ENCODE measurements around the gene FKBP10. TPM values are rescaled to one million over a fixed set of nuclear protein-coding genes. Genes with fewer than 3 reads are reported as not detected.

Gene FKBP10
- total RNA-seq, 1 experiment from 2014 or later: 112 TPM

DNA sequence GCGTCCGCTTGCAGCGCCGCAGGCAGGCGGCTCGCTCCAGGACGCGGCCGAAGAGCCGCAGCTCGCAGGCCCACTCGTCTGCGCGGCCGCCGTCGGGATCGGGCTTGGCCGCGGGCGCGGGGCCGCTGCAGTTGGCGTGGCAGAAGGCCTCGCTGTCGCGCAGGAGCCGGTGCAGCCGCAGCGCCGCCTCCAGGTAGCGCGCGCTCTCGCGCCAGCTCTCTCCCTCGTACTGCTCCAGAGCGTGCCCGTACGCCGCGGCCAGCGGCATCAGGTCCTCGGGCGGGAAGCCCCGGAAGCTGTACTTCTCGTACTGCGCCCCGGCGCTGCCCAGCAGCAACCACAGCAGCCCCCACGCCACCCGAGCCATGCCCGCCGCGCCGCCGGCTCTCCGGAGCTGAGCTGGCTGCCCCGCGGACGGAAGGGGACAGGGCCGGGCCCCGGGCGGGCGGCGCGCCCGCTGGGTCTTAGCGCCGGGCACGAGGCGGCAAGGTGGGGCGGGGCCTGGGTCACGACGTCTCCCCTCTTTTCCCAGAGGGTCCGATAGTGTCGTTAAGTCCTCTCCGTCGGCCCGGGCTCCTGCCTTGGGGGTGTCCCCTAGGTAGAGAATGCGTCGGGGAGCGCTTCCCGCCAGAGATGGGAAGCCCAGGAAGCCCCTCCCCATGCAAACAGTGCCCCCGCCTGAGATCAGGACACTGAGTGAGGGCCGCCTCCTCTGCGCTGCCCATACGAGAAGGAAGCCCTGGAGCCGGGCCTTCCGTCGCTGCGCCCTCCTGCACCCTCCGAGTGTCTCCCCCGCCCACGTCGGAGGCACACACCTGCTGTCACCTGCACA, 1.0 kb upstream of the FKBP10 start, which contains the start of gene P3H4:
P3H4 (minus strand) TSS at position 401 of the 832 bp plus-strand sequence; CDS start at position 367, 34 bp downstream.
- intact Hi-C loops (cut with micrococcal nuclease; ENCODE audit: unreplicated experiment): loop anchor here (1.0 kb wide), 3 partner anchors 25 to 54 kb away; partner anchors contain the start of genes JUP and KLHL11
- DNase-seq: peak; percentile 82 to 90
- Mint-ChIP-seq H3K9me3 (ENCODE audit: unreplicated experiment) (no peaks in the 10 kb centered on the region), H3K4me1 (ENCODE audit: low read depth, unreplicated experiment) (peaks cover 6% of the 10 kb centered on the region), H3K27me3 (ENCODE audit: insufficient read depth, unreplicated experiment) (no peaks in the 10 kb centered on the region), H3K4me3 (ENCODE audit: unreplicated experiment) (peak within 1 kb of the TSS; percentile 99), H3K27ac (ENCODE audit: unreplicated experiment) (peak within 1 kb of the TSS; percentile 97), H3K36me3 (ENCODE audit: insufficient read depth, unreplicated experiment) (peaks cover 45% of the 10 kb centered on the region)
- CTCF ChIA-PET: interaction anchor here (0.6 to 3.5 kb wide), 17 partner anchors 11 to 326 kb away, joined by 3 to 44 read pairs (median 4); partner anchors contain the start of genes JUP, KLHL11 and ODAD4
- Histone ChIP-seq H3K36me3 (ENCODE audit: control insufficient read depth, insufficient read depth, low read length) (peaks cover 3% of the 10 kb centered on the region), H3K4me3 (ENCODE audit: low read depth, low read length) (peak within 1 kb of the TSS; percentile 91), H3K27me3 (replicated peaks; ENCODE audit: control insufficient read depth, insufficient read depth, low read length) (no peaks in the 10 kb centered on the region), H3K4me1 (peaks cover 21% of the 10 kb centered on the region), H3K9me3 (no peaks in the 10 kb centered on the region)
- TF ChIP-seq, protein P1, sequence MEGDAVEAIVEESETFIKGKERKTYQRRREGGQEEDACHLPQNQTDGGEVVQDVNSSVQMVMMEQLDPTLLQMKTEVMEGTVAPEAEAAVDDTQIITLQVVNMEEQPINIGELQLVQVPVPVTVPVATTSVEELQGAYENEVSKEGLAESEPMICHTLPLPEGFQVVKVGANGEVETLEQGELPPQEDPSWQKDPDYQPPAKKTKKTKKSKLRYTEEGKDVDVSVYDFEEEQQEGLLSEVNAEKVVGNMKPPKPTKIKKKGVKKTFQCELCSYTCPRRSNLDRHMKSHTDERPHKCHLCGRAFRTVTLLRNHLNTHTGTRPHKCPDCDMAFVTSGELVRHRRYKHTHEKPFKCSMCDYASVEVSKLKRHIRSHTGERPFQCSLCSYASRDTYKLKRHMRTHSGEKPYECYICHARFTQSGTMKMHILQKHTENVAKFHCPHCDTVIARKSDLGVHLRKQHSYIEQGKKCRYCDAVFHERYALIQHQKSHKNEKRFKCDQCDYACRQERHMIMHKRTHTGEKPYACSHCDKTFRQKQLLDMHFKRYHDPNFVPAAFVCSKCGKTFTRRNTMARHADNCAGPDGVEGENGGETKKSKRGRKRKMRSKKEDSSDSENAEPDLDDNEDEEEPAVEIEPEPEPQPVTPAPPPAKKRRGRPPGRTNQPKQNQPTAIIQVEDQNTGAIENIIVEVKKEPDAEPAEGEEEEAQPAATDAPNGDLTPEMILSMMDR (IDR thresholded peaks at IDR 0.05; ENCODE audit: insufficient read depth in 1 of 2, low read depth in 1 of 2, low read length in 1 of 2, severe bottlenecking in 1 of 2, unreplicated experiment in 1 of 2): peak; percentile 53 to 83
- TSS peak; percentile 21 for BruUV-seq (replicated peaks)
- POLR2A ChIA-PET: interaction anchor here (0.5 to 3.7 kb wide), 13 partner anchors 11 to 123 kb away, joined by 3 to 44 read pairs (median 5); partner anchors contain the start of genes EIF1, JUP and KLHL11

DNA sequence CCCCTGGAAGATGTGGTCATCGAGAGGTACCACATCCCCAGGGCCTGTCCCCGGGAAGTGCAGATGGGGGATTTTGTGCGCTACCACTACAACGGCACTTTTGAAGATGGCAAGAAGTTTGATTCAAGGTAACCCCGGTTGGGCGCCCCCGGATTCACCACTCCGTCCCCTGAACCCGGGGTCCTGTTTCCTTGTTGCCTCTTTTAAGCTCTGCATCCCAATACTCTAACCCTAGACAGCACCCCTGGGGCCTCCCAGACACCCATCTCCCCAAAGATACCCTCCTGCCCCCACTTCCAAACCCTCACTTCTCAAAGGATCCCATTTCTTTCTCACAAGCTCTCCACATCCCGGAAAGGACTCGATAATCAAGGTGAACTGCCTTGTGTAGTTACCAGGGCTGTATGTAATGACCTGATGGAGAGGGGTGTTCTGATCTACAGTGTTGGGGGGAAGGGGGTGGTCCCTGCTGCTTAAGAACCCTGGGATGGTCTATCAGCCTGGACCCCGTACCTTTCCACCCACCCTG, 412 bp downstream of the FKBP10 start:
- CTCF ChIA-PET: interaction anchor here (0.5 to 3.5 kb wide), 8 partner anchors 13 to 915 kb away, joined by 3 to 44 read pairs (median 4); partner anchors contain the start of genes JUP and ODAD4
- Mint-ChIP-seq H3K27me3 (ENCODE audit: insufficient read depth, unreplicated experiment) (no peaks in the 10 kb centered on the region), H3K4me3 (ENCODE audit: unreplicated experiment) (peak overlapping the region; percentile 99), H3K9me3 (ENCODE audit: unreplicated experiment) (no peaks in the 10 kb centered on the region), H3K36me3 (ENCODE audit: insufficient read depth, unreplicated experiment) (peaks cover 45% of the 10 kb centered on the region), H3K27ac (ENCODE audit: unreplicated experiment) (peak overlapping the region; percentile 97), H3K4me1 (ENCODE audit: low read depth, unreplicated experiment) (peaks cover 6% of the 10 kb centered on the region)
- TF ChIP-seq, protein P1 (IDR thresholded peaks at IDR 0.05; ENCODE audit: insufficient read depth in 1 of 2, low read depth in 1 of 2, low read length in 1 of 2, severe bottlenecking in 1 of 2, unreplicated experiment in 1 of 2): no peak
- no peaks in the 10 kb centered on the region for H3K27me3 ChIP-seq (replicated peaks; ENCODE audit: control insufficient read depth, insufficient read depth, low read length)
- H3K4me1 ChIP-seq: peaks cover 17% of the 10 kb centered on the region
- BruUV-seq (replicated peaks): no TSS peak
- H3K9me3 ChIP-seq: no peaks in the 10 kb centered on the region
- no peak for DNase-seq
- H3K4me3 ChIP-seq (ENCODE audit: low read depth, low read length): peak overlapping the region; percentile 91
- intact Hi-C loops (cut with micrococcal nuclease; ENCODE audit: unreplicated experiment): no loop called here
- POLR2A ChIA-PET: interaction anchor here (0.6 to 3.7 kb wide), 4 partner anchors 24 to 124 kb away, joined by 3 to 44 read pairs (median 10); partner anchors contain the start of genes EIF1 and JUP
- H3K36me3 ChIP-seq (ENCODE audit: control insufficient read depth, insufficient read depth, low read length): peaks cover 3% of the 10 kb centered on the region

DNA sequence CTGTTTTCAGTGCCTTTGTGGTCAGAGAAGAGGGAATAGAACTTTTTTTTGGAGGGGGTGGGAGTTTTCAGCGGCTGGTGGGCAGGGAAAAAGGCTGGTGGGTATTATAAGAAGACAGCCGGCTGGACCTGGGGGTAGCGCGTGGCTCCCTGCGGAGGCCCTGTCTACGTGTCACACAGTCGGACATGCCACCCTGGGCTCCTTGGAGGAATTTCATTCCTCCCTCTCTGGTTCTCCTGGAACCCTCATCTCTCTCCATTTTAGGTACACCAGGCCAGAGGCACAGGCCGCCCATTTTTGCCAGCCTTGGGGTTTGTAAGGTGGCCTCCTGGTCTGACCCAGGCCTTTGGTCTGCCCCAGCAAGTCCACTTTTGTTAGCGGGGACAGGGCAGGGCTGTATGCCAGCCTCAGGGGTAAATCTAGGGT, 908 bp downstream of the FKBP10 start:
- H3K4me1 ChIP-seq: peaks cover 17% of the 10 kb centered on the region
- peaks cover 1% of the 10 kb centered on the region for H3K36me3 ChIP-seq (ENCODE audit: control insufficient read depth, insufficient read depth, low read length)
- H3K27me3 Mint-ChIP-seq (ENCODE audit: insufficient read depth, unreplicated experiment): no peaks in the 10 kb centered on the region
- H3K4me3 Mint-ChIP-seq (ENCODE audit: unreplicated experiment): peak overlapping the region; percentile 99
- H3K9me3 ChIP-seq: no peaks in the 10 kb centered on the region
- peak overlapping the region; percentile 97 for H3K27ac Mint-ChIP-seq (ENCODE audit: unreplicated experiment)
- CTCF ChIA-PET: interaction anchor here (0.6 to 3.5 kb wide), 2 partner anchors 28 to 47 kb away, joined by 3 to 44 read pairs; partner anchors contain the start of gene JUP
- TF ChIP-seq, protein P1 (IDR thresholded peaks at IDR 0.05; ENCODE audit: insufficient read depth in 1 of 2, low read depth in 1 of 2, low read length in 1 of 2, severe bottlenecking in 1 of 2, unreplicated experiment in 1 of 2): no peak
- no peaks in the 10 kb centered on the region for H3K9me3 Mint-ChIP-seq (ENCODE audit: unreplicated experiment)
- peaks cover 46% of the 10 kb centered on the region for H3K36me3 Mint-ChIP-seq (ENCODE audit: insufficient read depth, unreplicated experiment)
- POLR2A ChIA-PET: no interaction called here
- H3K4me3 ChIP-seq (ENCODE audit: low read depth, low read length): peak overlapping the region; percentile 91
- intact Hi-C loops (cut with micrococcal nuclease; ENCODE audit: unreplicated experiment): no loop called here
- H3K4me1 Mint-ChIP-seq (ENCODE audit: low read depth, unreplicated experiment): peaks cover 6% of the 10 kb centered on the region
- no peak for DNase-seq
- BruUV-seq (replicated peaks): TSS peak; percentile 64
- H3K27me3 ChIP-seq (replicated peaks; ENCODE audit: control insufficient read depth, insufficient read depth, low read length): no peaks in the 10 kb centered on the region
